HG03108 (cell line): ENCODE data around the gene GIMAP2.
A peak's percentile ranks its signal among the peaks of the same experiment; 100 is the strongest.

ENCODE experiments used
- ATAC-seq: cut with Tn5 transposase; IDR thresholded peaks from one replicate; pipeline ENCODE4 v1.9.1; 2021; ENCODE audit warnings: moderate library complexity; ENCODE audit not compliant: unreplicated experiment

GIMAP2 gene

DNA sequence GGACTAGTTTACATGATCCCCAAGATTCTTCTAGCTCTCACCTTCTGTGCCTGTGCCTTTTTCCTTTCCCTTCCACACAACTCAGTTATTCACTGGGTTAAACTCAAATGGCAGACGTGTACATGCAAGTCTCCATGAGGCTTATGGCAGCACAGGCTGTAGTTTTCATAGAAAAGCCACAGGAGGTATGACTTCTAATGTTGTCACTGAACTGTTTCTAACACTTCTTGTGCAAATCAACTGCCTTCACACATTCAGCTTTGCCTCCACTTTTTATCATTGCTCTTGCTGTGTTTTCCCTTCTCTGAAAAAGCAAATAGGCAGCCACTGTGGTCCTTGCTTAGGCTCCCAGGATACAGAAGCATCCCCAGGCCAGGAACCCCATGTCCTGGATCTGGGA, 46.4 kb downstream of the GIMAP2 start:
- ATAC-seq, result no peak

DNA sequence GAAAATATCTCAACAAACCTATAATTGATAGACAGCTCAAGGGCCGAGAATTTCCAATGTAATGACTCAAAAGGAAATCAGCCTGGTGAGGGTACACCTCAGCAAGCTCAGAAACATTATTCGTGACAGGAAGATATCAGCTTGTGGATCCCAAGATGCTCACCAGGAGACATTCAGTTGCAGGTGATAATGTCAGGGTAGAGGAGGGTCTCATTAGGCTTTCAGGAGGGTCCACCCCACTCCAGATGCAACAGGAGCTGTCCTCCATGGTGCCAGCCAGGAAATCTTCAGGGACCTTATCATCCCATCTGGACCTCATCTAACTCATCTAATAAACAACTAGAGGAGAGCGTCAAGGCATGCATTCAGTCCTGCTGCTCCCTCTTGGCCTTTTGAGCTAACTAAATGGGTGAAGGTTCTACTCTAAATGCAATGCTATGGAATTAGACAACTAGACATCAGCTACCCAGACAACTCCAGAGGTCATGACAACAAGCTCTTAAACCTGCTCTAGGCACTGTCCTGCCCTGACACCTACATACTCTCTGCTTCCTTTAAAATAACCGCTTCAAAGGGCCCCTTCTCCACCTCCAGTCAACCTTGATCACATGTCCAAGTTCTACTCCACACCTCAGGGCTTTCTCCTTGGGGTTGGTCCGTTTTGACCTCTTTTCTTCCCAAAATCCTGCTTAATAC, 47.4 kb downstream of the GIMAP2 start:
- ATAC-seq, result no peak

DNA sequence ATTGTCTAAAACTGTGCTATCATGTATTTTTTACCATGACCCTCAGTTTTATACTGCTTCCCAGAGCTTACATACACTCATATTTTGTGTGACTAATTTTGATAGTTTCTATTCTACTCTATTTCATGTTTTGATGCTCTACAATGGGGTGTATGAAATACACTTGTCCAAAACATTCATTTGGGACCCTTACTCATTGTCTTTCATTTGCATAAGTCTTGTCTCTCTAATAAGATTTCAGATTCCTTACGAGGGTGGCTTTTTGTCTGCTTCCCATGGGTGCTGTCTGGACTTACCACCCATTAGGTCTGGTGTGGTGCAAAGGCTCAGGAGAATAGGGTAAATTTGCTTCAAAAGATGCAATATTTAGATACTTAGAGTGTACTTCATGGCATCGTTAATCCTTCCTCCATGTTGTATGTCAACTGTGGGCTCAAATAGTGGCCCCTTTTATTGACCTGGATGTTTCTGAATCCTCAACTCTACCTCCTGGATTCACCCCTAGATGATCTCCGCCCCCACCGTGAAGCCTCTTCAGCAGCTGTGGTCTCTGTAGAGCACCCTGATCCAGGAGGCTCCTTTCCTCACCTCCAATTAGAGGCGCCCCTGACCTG, 48.1 kb downstream of the GIMAP2 start:
- no peak for ATAC-seq

DNA sequence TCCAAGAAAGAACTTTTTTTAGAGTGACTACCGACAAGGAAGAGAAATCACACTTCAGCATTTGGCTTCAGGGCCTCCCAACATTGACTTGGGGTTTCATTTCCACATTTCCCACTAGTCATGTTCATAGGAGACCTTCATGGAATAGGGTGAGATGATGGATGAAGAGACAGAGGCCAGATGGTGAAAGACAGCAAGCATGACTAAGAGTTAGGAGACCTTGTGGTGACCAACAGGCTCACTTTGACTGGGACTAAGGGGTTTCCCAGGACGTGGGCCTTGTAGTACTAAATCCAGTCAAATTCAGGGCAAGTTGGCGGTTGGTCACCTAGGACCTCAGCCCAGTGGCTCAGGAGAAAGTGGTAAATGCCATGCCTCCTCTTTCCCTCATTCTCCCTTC, 48.7 kb downstream of the GIMAP2 start:
- ATAC-seq, result no peak

DNA sequence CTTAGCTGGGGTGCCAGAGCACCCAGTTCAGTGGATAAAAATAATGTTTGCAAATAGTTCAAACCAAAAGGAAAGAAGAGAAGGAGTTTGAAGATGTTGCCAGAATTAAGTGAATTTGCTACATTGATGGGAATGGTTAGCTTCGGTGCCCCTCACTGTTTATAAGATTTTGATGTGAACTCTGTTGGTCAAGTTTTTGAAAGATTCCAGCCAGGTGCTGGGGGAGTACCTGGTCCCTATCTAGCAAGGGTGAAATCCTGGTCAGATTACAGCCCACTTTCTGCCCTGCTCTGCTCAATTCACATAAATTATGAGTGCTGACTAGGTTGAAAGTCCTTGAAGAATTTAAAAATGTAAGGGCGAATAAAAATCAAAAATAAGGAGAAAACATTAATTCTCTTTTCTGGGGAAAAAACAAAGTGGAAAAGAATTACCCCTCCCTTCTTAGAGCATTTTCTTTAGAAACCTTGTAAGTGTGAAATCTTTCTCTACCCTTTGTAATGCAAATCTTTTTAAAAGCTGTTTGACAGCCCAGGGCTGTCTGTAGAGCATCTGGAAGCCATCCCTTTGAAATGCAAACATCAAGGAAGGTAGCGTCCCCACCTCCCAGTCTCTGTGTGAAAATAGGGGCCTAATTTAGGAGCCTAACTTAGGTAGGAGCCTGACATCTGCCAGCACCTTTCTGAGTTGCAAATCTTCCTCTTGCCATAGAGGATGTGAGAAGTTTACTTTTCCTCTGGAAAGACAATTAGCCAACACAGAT, 50.3 kb downstream of the GIMAP2 start:
- no peak for ATAC-seq

DNA sequence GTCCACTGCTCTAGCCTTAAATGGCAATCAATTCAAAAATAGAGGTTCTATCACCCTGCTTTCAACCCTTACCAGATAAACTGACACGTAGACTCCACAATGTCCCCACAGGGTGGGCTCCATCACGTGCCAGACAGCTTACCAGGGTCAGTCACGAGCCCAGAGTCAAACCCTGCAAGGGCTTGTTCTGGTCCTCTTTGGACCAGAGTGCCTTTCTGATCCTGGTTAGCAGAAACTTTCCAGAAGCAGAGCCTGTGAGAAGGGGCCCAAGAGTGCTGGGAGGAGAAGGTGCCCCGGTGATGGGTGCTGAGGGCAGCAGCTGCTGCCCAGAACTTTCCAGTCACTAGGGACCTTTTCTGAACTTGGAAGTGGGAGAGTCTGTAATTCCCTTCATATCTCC, 51.4 kb downstream of the GIMAP2 start:
- no peak for ATAC-seq

DNA sequence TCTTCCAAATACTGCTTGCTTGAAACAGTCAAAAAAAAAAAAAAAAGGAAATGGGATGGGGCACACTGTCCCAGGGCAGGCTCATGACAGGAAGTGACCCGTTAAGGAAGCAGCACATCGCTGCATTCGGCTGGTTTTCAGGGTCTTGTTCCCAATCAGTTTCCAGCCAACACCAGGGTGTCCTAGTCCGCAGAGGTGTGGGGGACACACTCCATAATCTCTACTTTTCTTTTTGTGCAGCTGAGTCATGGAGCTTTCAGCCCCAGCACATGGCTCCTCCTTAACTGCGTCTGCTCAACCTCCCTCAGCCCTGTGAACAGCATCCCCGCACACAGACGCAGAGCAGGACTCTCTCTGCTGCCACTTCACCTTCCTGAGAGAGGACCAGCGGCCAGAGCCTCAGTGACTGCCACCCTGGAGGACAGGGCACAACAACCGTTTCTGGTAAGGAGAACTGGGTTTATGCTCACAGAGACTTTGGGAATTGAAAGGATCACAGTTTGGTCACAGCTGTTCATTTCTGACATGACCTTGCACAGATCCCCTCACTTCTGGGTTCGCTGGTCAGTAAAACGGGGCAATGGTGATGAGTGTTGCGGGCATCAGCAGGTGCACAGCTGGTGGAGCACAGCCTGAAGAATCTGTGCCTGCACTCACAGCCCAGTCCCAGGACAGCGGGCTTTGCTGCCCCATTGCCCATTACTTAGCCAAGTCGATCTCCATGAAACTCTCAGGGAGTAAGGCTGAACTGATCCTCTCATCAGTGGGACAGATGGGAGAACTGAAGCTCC, 52.0 kb downstream of the GIMAP2 start, which contains the start of gene GIMAP5:
Gene GIMAP5, plus strand, starts transcription at position 154 of the 791 bp plus-strand sequence. CDS start 3,467 bp downstream, outside the sequence.
- peak; percentile 63 for ATAC-seq

DNA sequence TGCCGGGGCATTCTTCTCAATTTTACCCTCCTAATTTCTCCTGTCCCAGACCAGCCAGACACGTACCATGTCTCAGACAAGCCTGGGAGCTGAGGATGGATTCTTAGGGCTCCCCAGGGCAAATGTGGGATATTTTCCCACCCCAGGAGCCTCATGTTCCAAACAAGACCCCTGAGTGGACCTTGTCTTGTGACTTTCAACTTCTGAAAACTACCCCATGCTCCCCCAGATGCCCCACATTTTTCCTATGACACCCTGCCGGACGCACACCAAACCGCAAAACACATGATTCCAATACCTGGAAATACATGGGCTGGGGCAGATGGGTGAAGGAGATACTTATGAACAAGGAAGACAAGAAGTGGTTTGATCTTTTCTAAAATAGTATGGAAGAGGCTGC, 52.6 kb downstream of the GIMAP2 start:
- ATAC-seq, result no peak

DNA sequence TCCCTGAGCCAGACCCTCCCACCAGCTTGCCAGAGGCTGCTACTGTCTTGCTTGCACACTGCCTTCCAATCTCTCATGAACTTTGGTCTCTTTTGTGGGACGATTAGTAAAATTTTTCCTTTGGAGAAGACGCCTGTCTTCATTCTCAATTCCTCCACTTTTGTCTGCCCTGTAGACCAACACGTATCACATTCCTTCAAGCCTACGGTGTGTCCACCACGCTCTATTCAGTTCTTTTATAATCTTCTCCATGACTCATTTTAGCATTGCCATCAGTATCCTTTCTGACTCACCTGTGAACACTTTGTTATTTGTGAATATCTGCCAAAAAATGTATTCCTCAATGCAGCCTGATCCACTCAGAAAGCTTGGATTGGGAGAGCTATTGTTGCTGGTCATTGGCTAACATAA, 53.1 kb downstream of the GIMAP2 start:
- no peak for ATAC-seq

DNA sequence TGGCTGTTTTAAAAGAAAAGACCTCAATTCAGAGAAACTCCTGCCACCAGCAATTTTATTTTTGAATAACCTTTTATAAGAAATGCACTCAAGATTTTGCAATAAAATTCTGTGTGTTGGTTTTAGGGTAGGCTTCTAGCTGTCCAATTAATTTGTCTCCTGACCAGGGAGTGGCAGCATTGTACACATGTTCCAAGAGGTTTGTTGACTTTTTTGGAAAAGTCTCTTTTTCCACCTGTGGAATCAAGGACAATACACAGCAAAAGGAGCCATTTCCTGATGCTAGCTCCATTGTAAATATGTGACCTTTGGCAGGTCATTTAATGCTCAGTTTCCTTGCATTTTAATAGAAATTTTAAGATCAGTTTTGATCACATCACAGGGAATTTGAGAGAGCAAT, 53.5 kb downstream of the GIMAP2 start:
- no peak for ATAC-seq

DNA sequence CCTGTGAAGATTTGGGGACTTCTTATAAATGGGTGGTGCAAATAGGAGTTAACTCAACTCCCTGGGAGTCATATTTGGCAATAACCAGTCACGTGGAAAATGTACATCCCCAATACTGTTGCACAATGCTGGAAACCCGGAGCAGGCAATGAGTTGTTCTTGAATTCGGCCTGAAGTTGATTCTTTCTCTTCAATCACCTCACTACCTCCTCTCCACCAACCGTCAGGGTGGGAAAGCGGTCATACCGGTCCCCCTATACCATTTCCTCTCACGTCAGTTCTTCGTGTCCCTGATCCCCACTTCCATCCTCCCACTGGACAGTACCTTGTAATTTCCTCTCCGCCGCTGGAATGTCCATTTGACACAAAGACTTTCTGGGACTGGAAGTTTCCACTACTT, 54.5 kb downstream of the GIMAP2 start:
- ATAC-seq, result no peak

DNA sequence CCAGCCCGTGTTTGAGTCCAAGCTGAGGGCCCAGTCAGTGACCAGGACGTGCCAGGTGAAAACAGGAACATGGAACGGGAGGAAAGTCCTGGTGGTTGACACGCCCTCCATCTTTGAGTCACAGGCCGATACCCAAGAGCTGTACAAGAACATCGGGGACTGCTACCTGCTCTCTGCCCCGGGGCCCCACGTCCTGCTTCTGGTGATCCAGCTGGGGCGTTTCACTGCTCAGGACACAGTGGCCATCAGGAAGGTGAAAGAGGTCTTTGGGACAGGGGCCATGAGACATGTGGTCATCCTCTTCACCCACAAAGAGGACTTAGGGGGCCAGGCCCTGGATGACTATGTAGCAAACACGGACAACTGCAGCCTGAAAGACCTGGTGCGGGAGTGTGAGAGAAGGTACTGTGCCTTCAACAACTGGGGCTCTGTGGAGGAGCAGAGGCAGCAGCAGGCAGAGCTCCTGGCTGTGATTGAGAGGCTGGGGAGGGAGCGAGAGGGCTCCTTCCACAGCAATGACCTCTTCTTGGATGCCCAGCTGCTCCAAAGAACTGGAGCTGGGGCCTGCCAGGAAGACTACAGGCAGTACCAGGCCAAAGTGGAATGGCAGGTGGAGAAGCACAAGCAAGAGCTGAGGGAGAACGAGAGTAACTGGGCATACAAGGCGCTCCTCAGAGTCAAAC, 56.9 kb downstream of the GIMAP2 start:
- no peak for ATAC-seq
